Prostate gland (tissue), 2 donors: Measurements from ENCODE around the gene IGLL1. TPM values are rescaled to one million over a fixed set of nuclear protein-coding genes. Genes with fewer than 3 reads are reported as not detected.
"Not testable (repeated sequence)": the region's sequence is repeated elsewhere in the genome, so short reads cannot be mapped to it uniquely, and the experiment has no call there.

ENCODE experiments used
- DNase-seq: peaks from one replicate; pipeline ENCODE4 v3.0.0-alpha.2; 2019; ENCODE audit warnings: low spot score
- H3K27ac ChIP-seq, 2 donors: fragments of 200-600 bp; sonication (generic); 2 replicates each; pipeline ENCODE4 v1.5.1; 2017 to 2019
- H3K27me3 ChIP-seq: fragments of 200-600 bp; sonication (generic); replicated peaks from 2 replicates; pipeline ENCODE4 v1.5.1; 2019; ENCODE audit not compliant: insufficient read depth
- H3K36me3 ChIP-seq, 2 donors: fragments of 200-600 bp; sonication (generic); 1 replicate in 1 of 2; 2 replicates in 1 of 2; pipeline versions ENCODE4 v1.5.1 to v1.8.1; 2017 to 2019
- H3K4me1 ChIP-seq: fragments of 200-600 bp; sonication (generic); replicated peaks from 2 replicates; pipeline ENCODE4 v1.5.1; 2019
- H3K4me3 ChIP-seq, 2 donors: fragments of 200-600 bp; sonication (generic); 2 replicates each; pipeline ENCODE4 v1.5.1; 2017 to 2019
- H3K9me3 ChIP-seq: fragments of 200-600 bp; sonication (generic); 2 replicates; pipeline ENCODE4 v1.5.1; 2017
- CTCF ChIP-seq, 4 experiments: fragments of 200-600 bp in 2 of 4; fragments of 450-650 bp in 2 of 4; sonication (generic) in 2 of 4; IDR thresholded peaks; 1 replicate in 3 of 4; 2 replicates in 1 of 4; pipeline ENCODE4 v1.5.1; 2016 to 2019; ENCODE audit warnings: antibody characterized with exemption in 4 of 4, mild to moderate bottlenecking in 2 of 4, moderate library complexity in 2 of 4
- POLR2A ChIP-seq: fragments of 450-650 bp; IDR thresholded peaks from one replicate; pipeline ENCODE4 v1.6.1; 2016; ENCODE audit warnings: antibody characterized with exemption, mild to moderate bottlenecking
- POLR2AphosphoS5 ChIP-seq: sonication (generic); formaldehyde crosslinking; IDR thresholded peaks from one replicate; pipeline ENCODE4 v1.6.1; 2017; ENCODE audit warnings: antibody characterized with exemption
- WGBS: methylation state at CpG from one replicate; pipeline ENCODE4 v1.1.5; 2018; 5-methylcytosine and 5-hydroxymethylcytosine counted together
- intact Hi-C: fragments of 100-400 bp; cut with DNase I; formaldehyde crosslinking; loops from one replicate; pipeline ENCODE4 v1.14.2; 2022
- total RNA-seq, 2 donors: library from RNA; depleted of rRNA; stranded (reverse); fragments of >200 nt; gene quantifications; one replicate each; pipeline ENCODE4 v1.1.0, GENCODE V29; 2016

The IGLL1 gene
- total RNA-seq, result under 1 TPM in 1 of 2 donors, not detected in 1; 0.85 TPM

- intact Hi-C loops, result no loop called here
- Histone ChIP-seq H3K36me3 (no peaks in the 10 kb centered on the region), H3K4me3 (no peak within 1 kb of the TSS), H3K27me3 (no peaks in the 10 kb centered on the region), H3K9me3 (no peaks in the 10 kb centered on the region), H3K27ac (no peak within 1 kb of the TSS), H3K4me1 (no peaks in the 10 kb centered on the region)
- no peak for DNase-seq
- 74% methylated on average over 12 of the region's 12 CpGs for WGBS
- TF ChIP-seq POLR2AphosphoS5 (no peak), CTCF (IDR thresholded peaks at IDR 0.05) (no peak), POLR2A (no peak)
Measured at GRCh38 chr22:23579870-23580575, at the start of gene IGLL1. Gene IGLL1 (minus strand): TSS chr22:23580290. CDS start chr22:23580190, 100 bp downstream.

GRCh38 chr22:23628056-23628743 lies 48.1 kb upstream of the IGLL1 start:
- DNase-seq, result not testable (repeated sequence)

GRCh38 chr22:23627401-23628055 lies 47.4 kb upstream of the IGLL1 start:
- H3K9me3 ChIP-seq, DNase-seq, H3K36me3 ChIP-seq, intact Hi-C loops, H3K4me3 ChIP-seq, H3K27me3 ChIP-seq, H3K4me1 ChIP-seq, H3K27ac ChIP-seq: not testable (repeated sequence)
- WGBS, result 67% methylated on average over 3 of the region's 3 CpGs
- TF ChIP-seq CTCF (IDR thresholded peaks at IDR 0.05), result peak in 2 of 4 experiments; percentile 8 to 15

More at GRCh38 chr22:23628056-23628743, 48.1 kb upstream of the IGLL1 start:
- H3K27me3 ChIP-seq, H3K9me3 ChIP-seq, H3K27ac ChIP-seq, intact Hi-C loops, H3K36me3 ChIP-seq, H3K4me3 ChIP-seq, H3K4me1 ChIP-seq: not testable (repeated sequence)
- WGBS, result 86% methylated on average over 6 of the region's 6 CpGs

GRCh38 chr22:23626286-23626975 lies 46.3 kb upstream of the IGLL1 start:
- TF ChIP-seq POLR2AphosphoS5 (no peak), POLR2A (no peak)
- intact Hi-C loops, result no loop called here
- WGBS, result 76% methylated on average over 2 of the region's 2 CpGs
- H3K9me3 ChIP-seq, result no peaks in the 10 kb centered on the region
- no peaks in the 10 kb centered on the region for H3K4me1 ChIP-seq
- no peak for DNase-seq
- H3K27me3 ChIP-seq, result no peaks in the 10 kb centered on the region
- no peak overlapping the region for H3K27ac ChIP-seq
- H3K4me3 ChIP-seq, result no peak overlapping the region
- H3K36me3 ChIP-seq, result no peaks in the 10 kb centered on the region

GRCh38 chr22:23622634-23623033 lies 42.5 kb upstream of the IGLL1 start:
- no peak overlapping the region for H3K27ac ChIP-seq
- intact Hi-C loops, result no loop called here
- H3K4me1 ChIP-seq, result no peaks in the 10 kb centered on the region
- no peak overlapping the region for H3K4me3 ChIP-seq
- no peaks in the 10 kb centered on the region for H3K9me3 ChIP-seq
- H3K36me3 ChIP-seq, result no peaks in the 10 kb centered on the region
- 46% methylated on average over 2 of the region's 2 CpGs for WGBS
- no peaks in the 10 kb centered on the region for H3K27me3 ChIP-seq
- TF ChIP-seq CTCF (IDR thresholded peaks at IDR 0.05), result no peak
- no peak for TF ChIP-seq POLR2AphosphoS5
- TF ChIP-seq POLR2A, result no peak
- no peak for DNase-seq

GRCh38 chr22:23621916-23622315 lies 41.8 kb upstream of the IGLL1 start:
- H3K4me1 ChIP-seq, H3K4me3 ChIP-seq, H3K27ac ChIP-seq, DNase-seq, H3K27me3 ChIP-seq, H3K9me3 ChIP-seq, intact Hi-C loops, H3K36me3 ChIP-seq: not testable (repeated sequence)
- 97% methylated on average over 2 of the region's 2 CpGs for WGBS
